Stromal cell of bone marrow (primary cell): ENCODE results near the gene MINDY3.
"Not testable (repeated sequence)": the region's sequence is repeated elsewhere in the genome, so short reads cannot be mapped to it uniquely, and the experiment has no call there.

Experiments
- DNase-seq: peaks from one replicate; pipeline ENCODE4 v3.0.0-alpha.2; 2012; ENCODE audit warnings: low read depth

The MINDY3 gene

GRCh38 chr10:15856328-15857015 lies 3.8 kb downstream of the MINDY3 start:
- no peak for DNase-seq

GRCh38 chr10:15853800-15854199 lies 6.5 kb downstream of the MINDY3 start:
- no peak for DNase-seq

GRCh38 chr10:15852111-15852557 lies 8.2 kb downstream of the MINDY3 start:
- no peak for DNase-seq

- not testable (repeated sequence) for DNase-seq
Observed at GRCh38 chr10:15850337-15850978, 9.8 kb downstream of the MINDY3 start.

GRCh38 chr10:15849316-15849715 lies 11.0 kb downstream of the MINDY3 start:
- DNase-seq, result no peak

GRCh38 chr10:15847481-15847880 lies 12.8 kb downstream of the MINDY3 start:
- no peak for DNase-seq

- no peak for DNase-seq
Observed at GRCh38 chr10:15844517-15844916, 15.8 kb downstream of the MINDY3 start.

- no peak for DNase-seq
Observed at GRCh38 chr10:15843695-15844094, 16.6 kb downstream of the MINDY3 start.

- DNase-seq, result no peak
Observed at GRCh38 chr10:15842556-15843169, 17.6 kb downstream of the MINDY3 start.

GRCh38 chr10:15841696-15842095 lies 18.6 kb downstream of the MINDY3 start:
- DNase-seq, result no peak

GRCh38 chr10:15836807-15837206 lies 23.5 kb downstream of the MINDY3 start:
- DNase-seq, result no peak

- DNase-seq, result no peak
Observed at GRCh38 chr10:15829495-15829894, 30.8 kb downstream of the MINDY3 start.

- DNase-seq, result no peak
Observed at GRCh38 chr10:15824498-15824897, 35.8 kb downstream of the MINDY3 start.

- no peak for DNase-seq
Observed at GRCh38 chr10:15822131-15822530, 38.2 kb downstream of the MINDY3 start.

- no peak for DNase-seq
Observed at GRCh38 chr10:15821046-15821683, 39.1 kb downstream of the MINDY3 start.

- DNase-seq, result no peak
Observed at GRCh38 chr10:15817409-15818046, 42.8 kb downstream of the MINDY3 start.

GRCh38 chr10:15815242-15815885 lies 44.9 kb downstream of the MINDY3 start:
- no peak for DNase-seq

- DNase-seq, result no peak
Observed at GRCh38 chr10:15814565-15814964, 45.7 kb downstream of the MINDY3 start.

GRCh38 chr10:15813415-15813814 lies 46.9 kb downstream of the MINDY3 start:
- DNase-seq, result no peak

GRCh38 chr10:15809450-15809849 lies 50.9 kb downstream of the MINDY3 start:
- no peak for DNase-seq

GRCh38 chr10:15808204-15808797 lies 52.0 kb downstream of the MINDY3 start:
- DNase-seq, result no peak
